ENCODE results near the gene PALLD.

- no peak for TF ChIP-seq CTCF (IDR thresholded peaks at IDR 0.05)
- no peak for TF ChIP-seq POLR2AphosphoS5 (IDR thresholded peaks at IDR 0.05)
- no peak for TF ChIP-seq POLR2A (IDR thresholded peaks at IDR 0.05)
Observed at GRCh38 chr4:168558599-168558998, 61.7 kb downstream of the PALLD start.

Measured in suprapubic skin (tissue), 4 donors.